HG03108 (cell line): ENCODE results near the gene SARS2.

Experiments used
- ATAC-seq: cut with Tn5 transposase; IDR thresholded peaks from one replicate; pipeline ENCODE4 v1.9.1; 2021; ENCODE audit warnings: moderate library complexity; ENCODE audit not compliant: unreplicated experiment

The SARS2 gene

GRCh38 chr19:38869160-38869835 lies 61.3 kb downstream of the SARS2 start:
- no peak for ATAC-seq

GRCh38 chr19:38868551-38868950 lies 62.0 kb downstream of the SARS2 start:
- no peak for ATAC-seq

- no peak for ATAC-seq
Observed at GRCh38 chr19:38867171-38867780, 63.3 kb downstream of the SARS2 start.
